Endothelial cell of umbilical vein (primary cell): ENCODE data around the gene EHMT1. TPM values are rescaled to one million over a fixed set of nuclear protein-coding genes. Genes with fewer than 3 reads are reported as not detected.

Experiments
- BruUV-seq: library from RNA; stranded (reverse); fragments of 400-500 nt; replicated peaks from 2 replicates; lab custom pipeline; 2021; lab: Mats Ljungman, UMichigan
- CTCF ChIA-PET: fragments of 300-600, 350-600 bp; sonication (Branson Sonifier 250); formaldehyde crosslinking; loops from one replicate; lab custom pipeline; 2021; ENCODE audit warnings: antibody characterized with exemption, inconsistent platforms; lab: Charles Lee
- POLR2A ChIA-PET: fragments of 300-600, 350-600 bp; sonication (Branson Sonifier 250); formaldehyde crosslinking; loops from one replicate; lab custom pipeline; 2021; ENCODE audit warnings: antibody characterized with exemption, inconsistent platforms; lab: Charles Lee
- DNase-seq: peaks from one replicate; pipeline ENCODE4 v3.0.0-alpha.2; 2011; ENCODE audit warnings: low read depth, low spot score
- FAIRE-seq: peaks from 2 replicates; lab custom pipeline; 2011; peaks lifted over from hg19 to GRCh38; lab: Jason Lieb, UNC
- H2AFZ ChIP-seq: 2 replicates; pipeline ENCODE4 v1.6.0; 2012; ENCODE audit warnings: low read depth, low read length, control low read depth, inconsistent platforms
- H3K27ac ChIP-seq: 2 replicates; pipeline ENCODE4 v1.5.1; 2011; ENCODE audit warnings: low read depth, mild to moderate bottlenecking, control low read depth, low read length, moderate library complexity; ENCODE audit not compliant: insufficient read depth
- H3K27me3 ChIP-seq, 2 experiments: 2 replicates each; pipeline versions ENCODE4 v1.6.0 to v1.6.1; 2011; ENCODE audit warnings: low read length in 2 of 2, mixed read lengths in 1 of 2; ENCODE audit not compliant: control insufficient read depth in 2 of 2, insufficient read depth in 2 of 2
- H3K36me3 ChIP-seq, 2 experiments: 2 replicates in 1 of 2; 3 replicates in 1 of 2; pipeline ENCODE4 v1.5.1; 2011; ENCODE audit warnings: low read length in 2 of 2, mild to moderate bottlenecking in 1 of 2, moderate library complexity in 1 of 2; ENCODE audit not compliant: control insufficient read depth in 2 of 2, insufficient read depth in 2 of 2; ENCODE audit errors: extremely low read depth in 1 of 2
- H3K4me1 ChIP-seq: 3 replicates; pipeline ENCODE4 v1.5.1; 2011; ENCODE audit warnings: mild to moderate bottlenecking, low read length; ENCODE audit not compliant: control insufficient read depth, insufficient read depth; ENCODE audit errors: extremely low read depth
- H3K4me2 ChIP-seq: 2 replicates; pipeline ENCODE4 v1.6.1; 2011; ENCODE audit warnings: low read length, control low read depth, mixed read lengths; ENCODE audit not compliant: insufficient read depth
- H3K4me3 ChIP-seq, 3 experiments: fragments of 200-600 bp in 1 of 3; sonication (generic), shearing (Covaris generic) in 1 of 3; replicated peaks in 1 of 3; 2 replicates each; pipeline ENCODE4 v1.5.1; 2011 to 2016; ENCODE audit warnings: control low read depth in 3 of 3, low read length in 3 of 3, mild to moderate bottlenecking in 2 of 3, inconsistent platforms in 1 of 3, low read depth in 1 of 3, moderate library complexity in 1 of 3; ENCODE audit not compliant: insufficient read depth in 1 of 3
- H3K79me2 ChIP-seq: 2 replicates; pipeline ENCODE4 v1.6.0; 2012; ENCODE audit warnings: low read length, inconsistent platforms; ENCODE audit not compliant: control insufficient read depth, insufficient read depth
- H3K9ac ChIP-seq: replicated peaks from 2 replicates; pipeline ENCODE3; 2011; ENCODE audit warnings: low read length, control low read depth; ENCODE audit not compliant: insufficient read depth; ENCODE audit errors: extremely low read depth
- H3K9me1 ChIP-seq: replicated peaks from 3 replicates; pipeline ENCODE4 v1.6.0; 2011; ENCODE audit warnings: mild to moderate bottlenecking, low read length; ENCODE audit not compliant: control insufficient read depth, insufficient read depth; ENCODE audit errors: extremely low read depth
- H3K9me3 ChIP-seq: replicated peaks from 2 replicates; pipeline ENCODE4 v1.5.1; 2012; ENCODE audit warnings: low read length, inconsistent platforms; ENCODE audit not compliant: control insufficient read depth, insufficient read depth
- H4K20me1 ChIP-seq: replicated peaks from 2 replicates; pipeline ENCODE3; 2011; ENCODE audit warnings: mild to moderate bottlenecking, low read length; ENCODE audit not compliant: control insufficient read depth, insufficient read depth; ENCODE audit errors: extremely low read depth
- EZH2 ChIP-seq: IDR thresholded peaks from 2 replicates; pipeline ENCODE4 v1.6.1; 2012; ENCODE audit warnings: borderline replicate concordance, low read depth, mild to moderate bottlenecking, moderate library complexity, low read length, inconsistent platforms; ENCODE audit not compliant: severe bottlenecking
- FOS ChIP-seq: IDR thresholded peaks from 2 replicates; pipeline ENCODE4 v1.6.1; 2011; ENCODE audit warnings: mild to moderate bottlenecking, low read length, moderate library complexity, borderline replicate concordance; ENCODE audit not compliant: insufficient read depth
- GATA2 ChIP-seq: IDR thresholded peaks from 2 replicates; pipeline ENCODE4 v1.7.0; 2011; ENCODE audit warnings: low read depth, mild to moderate bottlenecking, moderate library complexity, mixed read lengths, low read length; ENCODE audit not compliant: insufficient read length, insufficient read depth
- MYC ChIP-seq: IDR thresholded peaks from one replicate; pipeline ENCODE4 v1.6.1; 2011; ENCODE audit warnings: mild to moderate bottlenecking, low read depth, low read length
- POLR2AphosphoS5 ChIP-seq: IDR thresholded peaks from 2 replicates; pipeline ENCODE4 v1.6.1; 2012; ENCODE audit warnings: low read depth, mild to moderate bottlenecking, control low read depth, low read length, moderate library complexity; ENCODE audit not compliant: insufficient read depth
- dilution Hi-C: fragments of 300-500 bp; cut with MboI; formaldehyde crosslinking; loops from one replicate; pipeline ENCODE4 v1.15.0; 2019; ENCODE audit warnings: low sequenced_read_pairs; ENCODE audit not compliant: extremely low pct_ligation_motif_present
- intact Hi-C: fragments of 100-400 bp; cut with micrococcal nuclease; formaldehyde crosslinking; loops from one replicate; pipeline ENCODE4 v1.10.0; 2022
- polyA plus RNA-seq, 4 experiments: library from polyadenylated mRNA; depleted of rRNA in 3 of 4; stranded (reverse) in 3 of 4; unstranded in 1 of 4; fragments of >200 nt; gene quantifications; 2 replicates each; pipeline versions ENCODE4 v1.2.1 to v1.2.3, GENCODE V29; 2011 to 2012; ENCODE audit warnings: missing spikeins in 1 of 4
- total RNA-seq: library from RNA; stranded (reverse); gene quantifications from 2 replicates; pipeline ENCODE4 v1.2.3, GENCODE V29; 2021
- TF ChIP-seq, protein P1 (sequence below): IDR thresholded peaks from 2 replicates; pipeline ENCODE4 v1.6.1; 2011; ENCODE audit not compliant: insufficient read depth, insufficient read length
- TF ChIP-seq, protein P2 (sequence below), 2 donors: IDR thresholded peaks; 1 replicate in 1 of 2; 2 replicates in 1 of 2; pipeline ENCODE4 v1.5.1; 2011; ENCODE audit warnings: low read length in 2 of 2, mild to moderate bottlenecking in 2 of 2, moderate library complexity in 2 of 2, control low read depth in 1 of 2, inconsistent platforms in 1 of 2, low read depth in 1 of 2; ENCODE audit not compliant: insufficient read depth in 1 of 2; ENCODE audit errors: extremely low read depth in 1 of 2

The EHMT1 gene
- total and polyA plus RNA-seq, 2 donors (not counting 3 experiments of a cell fraction or from before 2014, with no cell fraction given), result 48.2 to 104 TPM

DNA sequence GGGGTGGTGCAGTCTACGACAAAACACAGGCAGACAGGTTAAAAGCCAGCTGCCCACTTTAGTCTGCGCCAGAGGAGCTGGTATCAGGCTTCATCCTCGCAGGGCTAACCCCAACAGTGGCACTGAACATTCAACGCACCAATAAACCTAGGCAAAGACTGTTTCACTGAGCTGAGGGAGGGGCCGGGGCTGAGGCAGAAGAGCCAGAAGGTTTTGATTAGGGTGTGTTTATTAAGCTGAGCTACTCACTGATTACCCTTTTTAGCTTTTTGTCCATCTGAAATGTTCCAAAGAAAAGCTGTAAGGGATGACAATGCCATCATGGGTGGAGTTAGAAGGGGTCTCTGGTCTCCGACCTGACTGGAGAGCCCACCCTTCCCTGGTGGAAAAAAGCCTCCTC is 29.9 kb upstream of the EHMT1 start:
- TF ChIP-seq POLR2AphosphoS5 (no peak), GATA2 (no peak), EZH2 (no peak), FOS (no peak), MYC (no peak)
- TF ChIP-seq, protein P1, sequence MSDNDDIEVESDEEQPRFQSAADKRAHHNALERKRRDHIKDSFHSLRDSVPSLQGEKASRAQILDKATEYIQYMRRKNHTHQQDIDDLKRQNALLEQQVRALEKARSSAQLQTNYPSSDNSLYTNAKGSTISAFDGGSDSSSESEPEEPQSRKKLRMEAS, result no peak
- TF ChIP-seq, protein P2, sequence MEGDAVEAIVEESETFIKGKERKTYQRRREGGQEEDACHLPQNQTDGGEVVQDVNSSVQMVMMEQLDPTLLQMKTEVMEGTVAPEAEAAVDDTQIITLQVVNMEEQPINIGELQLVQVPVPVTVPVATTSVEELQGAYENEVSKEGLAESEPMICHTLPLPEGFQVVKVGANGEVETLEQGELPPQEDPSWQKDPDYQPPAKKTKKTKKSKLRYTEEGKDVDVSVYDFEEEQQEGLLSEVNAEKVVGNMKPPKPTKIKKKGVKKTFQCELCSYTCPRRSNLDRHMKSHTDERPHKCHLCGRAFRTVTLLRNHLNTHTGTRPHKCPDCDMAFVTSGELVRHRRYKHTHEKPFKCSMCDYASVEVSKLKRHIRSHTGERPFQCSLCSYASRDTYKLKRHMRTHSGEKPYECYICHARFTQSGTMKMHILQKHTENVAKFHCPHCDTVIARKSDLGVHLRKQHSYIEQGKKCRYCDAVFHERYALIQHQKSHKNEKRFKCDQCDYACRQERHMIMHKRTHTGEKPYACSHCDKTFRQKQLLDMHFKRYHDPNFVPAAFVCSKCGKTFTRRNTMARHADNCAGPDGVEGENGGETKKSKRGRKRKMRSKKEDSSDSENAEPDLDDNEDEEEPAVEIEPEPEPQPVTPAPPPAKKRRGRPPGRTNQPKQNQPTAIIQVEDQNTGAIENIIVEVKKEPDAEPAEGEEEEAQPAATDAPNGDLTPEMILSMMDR (IDR thresholded peaks at IDR 0.05; ENCODE audit: extremely low read depth in 1 of 2, insufficient read depth in 1 of 2, low read depth in 1 of 2, low read length in 2 of 2), result no peak
- Histone ChIP-seq H3K36me3 (peaks cover 13 to 31% of the 10 kb centered on the region in 2 experiments), H3K9me3 (no peaks in the 10 kb centered on the region), H3K27me3 (no peaks in the 10 kb centered on the region), H3K9me1 (no peaks in the 10 kb centered on the region), H3K27ac (no peak overlapping the region), H3K9ac (no peak overlapping the region), H3K4me3 (peak overlapping the region in 1 of 3 experiments; percentile 42), H3K4me1 (peaks cover 9% of the 10 kb centered on the region), H4K20me1 (no peaks in the 10 kb centered on the region), H3K4me2 (peak overlapping the region; percentile 59), H2AFZ (no peak overlapping the region), H3K79me2 (peaks cover 18% of the 10 kb centered on the region)
- BruUV-seq, result TSS peak; percentile 24
- intact Hi-C loops (no loop called here), dilution Hi-C loops (no loop called here)
- CTCF ChIA-PET, result interaction anchor here (2.4 kb wide), 1 partner anchor 10 kb away, joined by 15 read pairs; the partner anchor contains the start of gene DPH7
- no peak for DNase-seq
- FAIRE-seq, result no peak
- POLR2A ChIA-PET, result no interaction called here
